Measurements from ENCODE around the gene CASS4.

DNA sequence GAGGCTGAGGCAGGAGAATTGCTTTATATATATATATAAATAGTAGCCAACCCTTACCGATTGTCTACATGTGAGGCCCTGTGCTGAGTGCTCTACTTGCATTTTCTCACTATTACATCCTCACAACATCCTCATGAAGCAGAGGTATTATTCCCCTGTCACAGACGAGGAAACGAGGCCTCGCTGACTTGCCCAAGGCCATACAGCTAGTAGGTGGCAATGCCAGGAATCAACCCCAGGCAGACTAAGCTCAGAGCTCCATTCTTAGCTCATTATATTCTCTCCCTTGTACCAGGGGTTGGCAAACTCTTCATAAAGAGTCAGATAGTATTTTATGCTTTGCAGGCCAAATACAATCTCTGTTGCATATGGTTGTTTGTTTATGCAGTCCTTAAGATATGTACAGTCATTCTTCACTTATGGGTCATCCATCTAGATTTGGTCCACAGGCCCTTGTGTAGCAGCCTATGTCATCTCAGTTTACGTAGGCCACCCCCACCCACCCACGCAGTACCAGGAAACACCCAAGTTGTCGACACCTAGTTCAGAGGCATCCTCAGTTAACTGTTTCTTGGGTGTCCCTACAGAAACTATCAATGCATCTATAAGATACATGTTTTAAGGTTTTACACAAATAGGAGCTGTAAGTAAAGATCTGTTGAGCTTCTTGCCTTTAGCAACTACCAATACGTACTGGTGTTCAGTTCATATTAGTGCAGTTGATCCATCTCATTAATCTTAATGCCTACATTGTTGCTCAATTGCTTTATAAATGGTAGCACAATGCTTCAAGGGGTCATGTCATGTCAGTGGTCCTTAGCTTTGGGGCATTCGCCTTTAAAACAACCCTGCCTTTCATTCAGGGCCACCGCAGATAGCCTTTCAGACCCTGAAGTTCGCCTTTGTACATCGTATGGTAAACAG is 3.0 kb downstream of the CASS4 start:
- TF ChIP-seq, protein P1, sequence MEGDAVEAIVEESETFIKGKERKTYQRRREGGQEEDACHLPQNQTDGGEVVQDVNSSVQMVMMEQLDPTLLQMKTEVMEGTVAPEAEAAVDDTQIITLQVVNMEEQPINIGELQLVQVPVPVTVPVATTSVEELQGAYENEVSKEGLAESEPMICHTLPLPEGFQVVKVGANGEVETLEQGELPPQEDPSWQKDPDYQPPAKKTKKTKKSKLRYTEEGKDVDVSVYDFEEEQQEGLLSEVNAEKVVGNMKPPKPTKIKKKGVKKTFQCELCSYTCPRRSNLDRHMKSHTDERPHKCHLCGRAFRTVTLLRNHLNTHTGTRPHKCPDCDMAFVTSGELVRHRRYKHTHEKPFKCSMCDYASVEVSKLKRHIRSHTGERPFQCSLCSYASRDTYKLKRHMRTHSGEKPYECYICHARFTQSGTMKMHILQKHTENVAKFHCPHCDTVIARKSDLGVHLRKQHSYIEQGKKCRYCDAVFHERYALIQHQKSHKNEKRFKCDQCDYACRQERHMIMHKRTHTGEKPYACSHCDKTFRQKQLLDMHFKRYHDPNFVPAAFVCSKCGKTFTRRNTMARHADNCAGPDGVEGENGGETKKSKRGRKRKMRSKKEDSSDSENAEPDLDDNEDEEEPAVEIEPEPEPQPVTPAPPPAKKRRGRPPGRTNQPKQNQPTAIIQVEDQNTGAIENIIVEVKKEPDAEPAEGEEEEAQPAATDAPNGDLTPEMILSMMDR (IDR thresholded peaks at IDR 0.05 in 2 of 3, conservative IDR thresholded peaks at IDR 0.05 in 1 of 3; ENCODE audit: insufficient read depth in 2 of 3, low read depth in 1 of 3, low read length in 3 of 3) = no peak
- no peak for TF ChIP-seq ZNF232 (CRISPR knock-in tag; IDR thresholded peaks at IDR 0.05)
- no peak for TF ChIP-seq RBBP5 (IDR thresholded peaks at IDR 0.05; ENCODE audit: borderline replicate concordance, insufficient read depth, low read length, poor library complexity, severe bottlenecking)
- no peak for TF ChIP-seq NFYB (IDR thresholded peaks at IDR 0.05; ENCODE audit: extremely low read depth, insufficient read length)
